IPS DF 4.7 (cell line): ENCODE measurements around the gene CST7.

Experiments used
- DNase-seq: peaks from one replicate; pipeline ENCODE4 v3.0.0-alpha.2; 2013; ENCODE audit warnings: low spot score; ENCODE audit errors: extremely low read depth

CST7 gene

GRCh38 chr20:24963672-24964505, 14.8 kb downstream of the CST7 start:
- DNase-seq = no peak

GRCh38 chr20:24964506-24964840, 15.4 kb downstream of the CST7 start:
- DNase-seq = no peak

- DNase-seq = no peak
Observed at GRCh38 chr20:24965065-24965919, 16.2 kb downstream of the CST7 start.

- no peak for DNase-seq
Observed at GRCh38 chr20:24966317-24967012, 17.4 kb downstream of the CST7 start.

- no peak for DNase-seq
Observed at GRCh38 chr20:24968278-24968800, 19.3 kb downstream of the CST7 start.

GRCh38 chr20:24969186-24970029, 20.3 kb downstream of the CST7 start:
- no peak for DNase-seq

GRCh38 chr20:24970030-24970553, 21.0 kb downstream of the CST7 start:
- DNase-seq = no peak

- DNase-seq = no peak
Observed at GRCh38 chr20:24970754-24971153, 21.7 kb downstream of the CST7 start.

GRCh38 chr20:24971376-24972101, 22.5 kb downstream of the CST7 start:
- DNase-seq = no peak

- no peak for DNase-seq
Observed at GRCh38 chr20:24972341-24972740, 23.3 kb downstream of the CST7 start.

- no peak for DNase-seq
Observed at GRCh38 chr20:24977336-24977735, 28.3 kb downstream of the CST7 start.

- DNase-seq = no peak
Observed at GRCh38 chr20:24977797-24978196, 28.7 kb downstream of the CST7 start.

GRCh38 chr20:24978513-24978912, 29.4 kb downstream of the CST7 start:
- no peak for DNase-seq

- DNase-seq = no peak
Observed at GRCh38 chr20:24979036-24979960, 30.2 kb downstream of the CST7 start.

GRCh38 chr20:24980291-24981053, 31.4 kb downstream of the CST7 start:
- no peak for DNase-seq

GRCh38 chr20:24981282-24981681, 32.2 kb downstream of the CST7 start:
- no peak for DNase-seq

- no peak for DNase-seq
Observed at GRCh38 chr20:24981790-24982189, 32.7 kb downstream of the CST7 start.

GRCh38 chr20:24983896-24984295, 34.8 kb downstream of the CST7 start:
- no peak for DNase-seq
